Vagina (tissue), 2 donors: Measurements from ENCODE around the gene NCOA7. TPM values are rescaled to one million over a fixed set of nuclear protein-coding genes. Genes with fewer than 3 reads are reported as not detected.
A peak's percentile ranks its signal among the peaks of the same experiment; 100 is the strongest.

Experiments used
- DNase-seq, 2 donors: peaks; one replicate each; pipeline ENCODE4 v3.0.0-alpha.2; 2017; ENCODE audit errors: extremely low spot score in 2 of 2
- H3K27ac ChIP-seq: fragments of 200-600 bp; sonication (generic); one replicate; pipeline ENCODE4 v1.5.1; 2019
- H3K27me3 ChIP-seq: fragments of 200-600 bp; sonication (generic); one replicate; pipeline ENCODE4 v1.5.1; 2019
- H3K36me3 ChIP-seq, 2 donors: fragments of 200-600 bp; sonication (generic); one replicate each; pipeline ENCODE4 v1.5.1; 2017 to 2019
- H3K4me1 ChIP-seq: fragments of 200-600 bp; sonication (generic); one replicate; pipeline ENCODE4 v1.5.1; 2019
- H3K4me3 ChIP-seq, 2 donors: fragments of 200-600 bp; sonication (generic); 1 replicate in 1 of 2; 2 replicates in 1 of 2; pipeline ENCODE4 v1.5.1; 2016 to 2019
- H3K9me3 ChIP-seq: fragments of 200-600 bp; sonication (generic); one replicate; pipeline ENCODE4 v1.5.1; 2019
- POLR2A ChIP-seq, 2 donors: fragments of 450-650 bp; IDR thresholded peaks; one replicate each; pipeline ENCODE4 v1.6.1; 2017; ENCODE audit warnings: antibody characterized with exemption in 2 of 2, mild to moderate bottlenecking in 2 of 2, moderate library complexity in 2 of 2
- POLR2AphosphoS5 ChIP-seq, 2 donors: sonication (generic); formaldehyde crosslinking; IDR thresholded peaks; one replicate each; pipeline ENCODE4 v1.9.0; 2017; ENCODE audit warnings: antibody characterized with exemption in 2 of 2, mild to moderate bottlenecking in 2 of 2, low read depth in 1 of 2; ENCODE audit not compliant: insufficient read depth in 1 of 2
- intact Hi-C: fragments of 100-400 bp; cut with DNase I; formaldehyde crosslinking; loops from one replicate; pipeline ENCODE4 v1.15.1; 2023
- total RNA-seq: library from RNA; depleted of rRNA; stranded (reverse); fragments of >200 nt; gene quantifications from one replicate; pipeline ENCODE4 v1.2.3, GENCODE V29; 2016
- TF ChIP-seq, protein P1 (sequence below), 3 experiments: fragments of 450-650 bp in 2 of 3; fragments of 200-600 bp in 1 of 3; sonication (generic) in 1 of 3; IDR thresholded peaks; one replicate each; pipeline ENCODE4 v1.5.1; 2017 to 2019; ENCODE audit warnings: antibody characterized with exemption in 3 of 3, mild to moderate bottlenecking in 2 of 3, moderate library complexity in 2 of 3

Gene NCOA7
- total RNA-seq, 1 donor from 2014 or later: 48.6 TPM

DNA sequence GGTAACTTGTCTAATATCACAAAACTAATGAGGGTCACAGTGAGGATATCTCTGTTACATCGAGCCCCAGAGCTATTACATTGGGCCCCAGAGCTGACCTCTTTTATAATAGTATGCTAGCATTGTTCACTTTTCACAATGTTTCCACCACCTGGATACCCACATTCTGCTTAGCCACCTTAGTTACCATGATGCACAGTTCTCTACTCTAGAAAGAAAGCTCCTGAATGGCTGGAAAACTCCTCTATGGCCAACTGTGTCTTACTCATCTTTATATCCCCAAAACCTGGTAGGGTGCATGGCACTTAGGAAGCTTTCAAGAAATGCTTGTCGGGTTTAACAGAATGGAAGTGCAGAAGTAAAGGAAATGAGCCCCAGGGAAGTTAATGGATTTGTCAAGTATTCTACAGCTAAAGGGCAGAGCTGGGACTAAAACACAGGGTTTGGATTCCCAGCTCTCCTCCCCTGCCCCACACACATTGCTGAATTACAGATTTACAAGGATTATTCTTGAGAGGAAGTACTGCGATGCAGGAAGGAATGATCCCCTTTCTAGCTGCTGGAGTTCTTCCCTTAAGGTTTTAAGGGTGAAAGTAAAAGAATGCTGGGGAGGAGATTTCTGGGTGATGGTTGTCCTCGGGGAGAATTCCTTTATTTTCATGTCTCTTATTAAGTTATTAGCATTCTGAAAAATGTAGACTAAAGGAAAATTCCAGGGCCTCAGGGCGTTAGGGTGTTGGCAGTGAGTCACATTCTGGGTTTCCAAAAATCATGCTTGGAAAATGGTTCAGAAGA, 149.7 kb downstream of the NCOA7 start:
- no peak for TF ChIP-seq POLR2A (IDR thresholded peaks at IDR 0.05)
- TF ChIP-seq, protein P1, sequence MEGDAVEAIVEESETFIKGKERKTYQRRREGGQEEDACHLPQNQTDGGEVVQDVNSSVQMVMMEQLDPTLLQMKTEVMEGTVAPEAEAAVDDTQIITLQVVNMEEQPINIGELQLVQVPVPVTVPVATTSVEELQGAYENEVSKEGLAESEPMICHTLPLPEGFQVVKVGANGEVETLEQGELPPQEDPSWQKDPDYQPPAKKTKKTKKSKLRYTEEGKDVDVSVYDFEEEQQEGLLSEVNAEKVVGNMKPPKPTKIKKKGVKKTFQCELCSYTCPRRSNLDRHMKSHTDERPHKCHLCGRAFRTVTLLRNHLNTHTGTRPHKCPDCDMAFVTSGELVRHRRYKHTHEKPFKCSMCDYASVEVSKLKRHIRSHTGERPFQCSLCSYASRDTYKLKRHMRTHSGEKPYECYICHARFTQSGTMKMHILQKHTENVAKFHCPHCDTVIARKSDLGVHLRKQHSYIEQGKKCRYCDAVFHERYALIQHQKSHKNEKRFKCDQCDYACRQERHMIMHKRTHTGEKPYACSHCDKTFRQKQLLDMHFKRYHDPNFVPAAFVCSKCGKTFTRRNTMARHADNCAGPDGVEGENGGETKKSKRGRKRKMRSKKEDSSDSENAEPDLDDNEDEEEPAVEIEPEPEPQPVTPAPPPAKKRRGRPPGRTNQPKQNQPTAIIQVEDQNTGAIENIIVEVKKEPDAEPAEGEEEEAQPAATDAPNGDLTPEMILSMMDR (IDR thresholded peaks at IDR 0.05): no peak
- TF ChIP-seq POLR2AphosphoS5 (IDR thresholded peaks at IDR 0.05; ENCODE audit: insufficient read depth in 1 of 2, low read depth in 1 of 2): no peak
- peak overlapping the region; percentile 34 for H3K27ac ChIP-seq
- H3K4me3 ChIP-seq: no peak overlapping the region
- no peaks in the 10 kb centered on the region for H3K27me3 ChIP-seq
- intact Hi-C loops: no loop called here
- no peak for DNase-seq
- no peaks in the 10 kb centered on the region for H3K9me3 ChIP-seq
- H3K4me1 ChIP-seq: peaks cover 22% of the 10 kb centered on the region
- no peaks in the 10 kb centered on the region for H3K36me3 ChIP-seq

- H3K27ac ChIP-seq: no peak overlapping the region
- intact Hi-C loops: no loop called here
- no peaks in the 10 kb centered on the region for H3K36me3 ChIP-seq
- no peak for TF ChIP-seq POLR2AphosphoS5 (IDR thresholded peaks at IDR 0.05; ENCODE audit: insufficient read depth in 1 of 2, low read depth in 1 of 2)
- TF ChIP-seq, protein P1 (IDR thresholded peaks at IDR 0.05): no peak
- no peak for TF ChIP-seq POLR2A (IDR thresholded peaks at IDR 0.05)
- peaks cover 42% of the 10 kb centered on the region for H3K4me1 ChIP-seq
- no peaks in the 10 kb centered on the region for H3K9me3 ChIP-seq
- H3K27me3 ChIP-seq: no peaks in the 10 kb centered on the region
- DNase-seq: no peak
- no peak overlapping the region for H3K4me3 ChIP-seq
Measured at GRCh38 chr6:125942672-125943527, 152.1 kb downstream of the NCOA7 start.

- TF ChIP-seq, protein P1 (IDR thresholded peaks at IDR 0.05): no peak
- TF ChIP-seq POLR2A (IDR thresholded peaks at IDR 0.05): no peak
- TF ChIP-seq POLR2AphosphoS5 (IDR thresholded peaks at IDR 0.05; ENCODE audit: insufficient read depth in 1 of 2, low read depth in 1 of 2): no peak
Measured at GRCh38 chr6:125943528-125944433, 153.0 kb downstream of the NCOA7 start.

GRCh38 chr6:125944434-125944816, 153.7 kb downstream of the NCOA7 start:
- H3K27me3 ChIP-seq: no peaks in the 10 kb centered on the region
- no peaks in the 10 kb centered on the region for H3K36me3 ChIP-seq
- H3K9me3 ChIP-seq: no peaks in the 10 kb centered on the region
- TF ChIP-seq, protein P1 (IDR thresholded peaks at IDR 0.05): no peak
- TF ChIP-seq POLR2AphosphoS5 (IDR thresholded peaks at IDR 0.05; ENCODE audit: insufficient read depth in 1 of 2, low read depth in 1 of 2) (peak in 1 of 2 donors; percentile 85), POLR2A (IDR thresholded peaks at IDR 0.05) (no peak)
- DNase-seq: no peak
- intact Hi-C loops: no loop called here
- H3K4me3 ChIP-seq: no peak overlapping the region
- H3K4me1 ChIP-seq: peaks cover 42% of the 10 kb centered on the region
- H3K27ac ChIP-seq: peak overlapping the region; percentile 71

More at GRCh38 chr6:125943528-125944433, 153.0 kb downstream of the NCOA7 start:
- no peak for DNase-seq
- H3K4me3 ChIP-seq: no peak overlapping the region
- H3K4me1 ChIP-seq: peaks cover 42% of the 10 kb centered on the region
- intact Hi-C loops: no loop called here
- H3K27ac ChIP-seq: peak overlapping the region; percentile 71
- H3K27me3 ChIP-seq: no peaks in the 10 kb centered on the region
- H3K36me3 ChIP-seq: no peaks in the 10 kb centered on the region
- no peaks in the 10 kb centered on the region for H3K9me3 ChIP-seq
